Measurements from ENCODE around the gene KCTD6. TPM values are rescaled to one million over a fixed set of nuclear protein-coding genes. Genes with fewer than 3 reads are reported as not detected.

KCTD6 gene
- total and polyA plus RNA-seq, 2 of the 4 experiments (the other 2 are of a cell fraction), result 7.0 to 9.2 TPM

DNA sequence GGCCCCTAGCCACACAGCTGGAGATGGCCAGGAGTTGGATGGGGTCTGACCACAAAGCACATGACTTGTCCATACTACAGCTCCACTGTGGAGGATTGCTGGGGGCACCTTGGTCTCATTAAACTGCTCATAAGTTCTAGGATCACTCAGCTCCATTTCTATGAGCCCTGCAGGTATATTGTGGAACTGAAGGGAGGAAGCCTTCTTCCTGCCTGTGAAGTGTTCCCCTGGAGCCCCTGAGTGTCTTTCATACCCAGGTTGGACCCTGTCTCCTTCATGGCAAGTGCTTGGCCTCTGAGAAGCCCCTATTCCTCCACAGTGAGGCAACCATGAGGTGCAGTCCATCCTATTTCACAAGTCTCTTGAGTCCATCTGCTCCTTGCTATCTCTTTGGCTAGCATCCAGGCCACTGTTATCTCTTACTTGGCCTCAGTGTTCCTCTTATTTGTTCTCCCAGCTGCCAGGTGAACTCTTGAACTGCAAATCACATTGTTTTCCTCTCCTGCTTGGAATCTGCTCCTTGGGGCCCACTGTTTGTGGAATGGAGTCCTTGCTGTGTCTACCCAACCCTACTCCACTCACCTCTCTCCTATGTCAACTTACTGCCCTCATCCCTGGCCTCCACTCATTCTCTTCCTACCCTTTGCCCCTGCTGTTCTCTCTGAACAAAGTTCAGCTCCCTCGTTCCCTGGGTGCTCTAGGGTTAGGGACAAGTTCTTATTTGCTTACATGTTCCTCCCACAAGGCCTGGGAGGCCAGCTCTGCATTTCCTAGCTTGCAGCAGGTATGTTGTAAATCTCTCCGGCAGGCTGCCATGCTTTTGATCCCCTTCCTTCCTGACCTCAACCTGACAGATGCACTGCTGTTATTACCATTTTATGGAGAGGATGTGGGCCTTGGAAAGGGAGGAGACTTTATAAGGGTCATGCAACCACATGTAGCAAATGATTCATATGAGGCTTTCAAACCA is 43.9 kb downstream of the KCTD6 start:
- H2BK120ac ChIP-seq (ENCODE audit: low read depth, low read length), result no peak overlapping the region
- no peak for TF ChIP-seq FOS (IDR thresholded peaks at IDR 0.05; ENCODE audit: low read depth, low read length)
- no peak for TF ChIP-seq NFE2L2 (IDR thresholded peaks at IDR 0.05; ENCODE audit: low read depth, low read length)
- TF ChIP-seq POLR2A (IDR thresholded peaks at IDR 0.05; ENCODE audit: low read depth, low read length), result no peak
- TF ChIP-seq RFX5 (IDR thresholded peaks at IDR 0.05; ENCODE audit: low read depth, low read length), result no peak
- H4K91ac ChIP-seq (ENCODE audit: insufficient read depth, low read depth, low read length), result no peak overlapping the region
- H3K18ac ChIP-seq (ENCODE audit: low read depth, low read length), result no peak overlapping the region
- intact Hi-C loops (cut with micrococcal nuclease) (no loop called here), in situ Hi-C loops (cut with MboI; ENCODE audit: low sequenced_read_pairs) (no loop called here), dilution Hi-C loops (cut with HindIII; ENCODE audit: low sequenced_read_pairs, unreplicated experiment) (no loop called here)
- H3K4me2 ChIP-seq (ENCODE audit: low read depth, low read length), result peak overlapping the region; percentile 52; the same call in 1 of the 2 replicates
- no TSS peak for BruUV-seq (replicated peaks)
- H2AK9ac ChIP-seq (replicated peaks; ENCODE audit: low read depth, low read length, poor library complexity), result no peak overlapping the region
- peak overlapping the region; percentile 52; the same call in 1 of the 2 replicates for H3K14ac ChIP-seq (replicated peaks; ENCODE audit: low read depth, low read length)
- H4K20me1 ChIP-seq (ENCODE audit: insufficient read depth, low read length), result no peaks in the 10 kb centered on the region
- DNase-seq, result no peak
- H2BK15ac ChIP-seq (ENCODE audit: low read depth, low read length), result peak overlapping the region; percentile 36; the same call in 1 of the 3 replicates
- CTCF ChIA-PET, result no interaction called here
- no peak overlapping the region for H3K27ac ChIP-seq (ENCODE audit: insufficient read depth, low read length)
- H3K4ac ChIP-seq (ENCODE audit: low read depth, low read length), result peak overlapping the region; percentile 4
- no CpG with 5 or more reads among the region's 2 CpGs for WGBS, 2 experiments (ENCODE audit: extremely low coverage in 2 of 2, insufficient read length in 1 of 2)
- H3K4me1 ChIP-seq (ENCODE audit: control insufficient read depth, insufficient read depth, low read length), result peaks cover 16% of the 10 kb centered on the region
- H3K27me3 ChIP-seq (ENCODE audit: control insufficient read depth, insufficient read depth, low read length), result no peaks in the 10 kb centered on the region
- no peak overlapping the region; the same call in 1 of the 2 replicates for H2AK5ac ChIP-seq (ENCODE audit: low read depth, low read length)
- H3K23ac ChIP-seq (ENCODE audit: low read depth, low read length), result no peak overlapping the region
- H3K9me3 ChIP-seq (ENCODE audit: control insufficient read depth, insufficient read depth, low read length), result no peaks in the 10 kb centered on the region
- no peak overlapping the region for H2BK20ac ChIP-seq (ENCODE audit: low read depth, low read length)
- H3K9ac ChIP-seq (ENCODE audit: low read depth, low read length), result peak overlapping the region; percentile 17; the same call in 1 of the 2 replicates
- H2BK5ac ChIP-seq (ENCODE audit: low read depth, low read length, poor library complexity, severe bottlenecking), result no peak overlapping the region
- no peak overlapping the region; the same call in 1 of the 2 replicates for H3K56ac ChIP-seq (ENCODE audit: extremely low read depth, insufficient read depth, low read length)
- peak overlapping the region; percentile 52 for H2AFZ ChIP-seq (replicated peaks; ENCODE audit: low read length, poor library complexity)
- POLR2A ChIA-PET (ENCODE audit: unreplicated experiment), result no interaction called here
- no peak for ATAC-seq (ENCODE audit: low read depth)
- no peaks in the 10 kb centered on the region for H3K79me1 ChIP-seq (ENCODE audit: low read depth in 1 of 2, low read length in 2 of 2)
- no peaks in the 10 kb centered on the region; the same call in 1 of the 2 replicates for H3K9me1 ChIP-seq (ENCODE audit: insufficient read depth, low read length)
- H3K36me3 ChIP-seq (ENCODE audit: control insufficient read depth, insufficient read depth, low read length), result peaks cover 3% of the 10 kb centered on the region; the same call in 1 of the 2 replicates
- peak overlapping the region; percentile 31; the same call in 1 of the 2 replicates for H4K5ac ChIP-seq (ENCODE audit: low read depth, low read length)
- no peak overlapping the region for H3K4me3 ChIP-seq (ENCODE audit: insufficient read depth, low read depth, low read length)
- no peak overlapping the region for H4K8ac ChIP-seq (ENCODE audit: low read depth in 2 of 2, low read length in 2 of 2)

Measured in IMR-90 (cell line).